K562 (cell line): ENCODE measurements around the gene SAMD11. TPM values are rescaled to one million over a fixed set of nuclear protein-coding genes. Genes with fewer than 3 reads are reported as not detected.

Experiments
- ATAC-seq: fragments of 200-7000 bp; cut with Tn5 transposase; 3 replicates; pipeline ENCODE4 v1.9.1; 2020; ENCODE audit warnings: moderate library complexity
- BruUV-seq: library from RNA; stranded (reverse); fragments of 400-500 nt; replicated peaks from 2 replicates; lab custom pipeline; 2021; lab: Mats Ljungman, UMichigan
- CTCF ChIA-PET: fragments of 300-600 bp; formaldehyde crosslinking; extraction: SDS; loops from one replicate; lab custom pipeline; 2021; ENCODE audit warnings: low intra/inter-chr PET ratio; lab: Yijun Ruan, JAX
- POLR2A ChIA-PET: fragments of 300-600, 350-650 bp; sonication (Branson Sonifier 250); formaldehyde crosslinking; extraction: SDS; loops from one replicate; lab custom pipeline; 2021; ENCODE audit warnings: antibody characterized with exemption, inconsistent platforms; lab: Yijun Ruan, JAX
- DNase-seq, 4 experiments: peaks; one replicate each; pipeline versions ENCODE4 v3.0.0 to v3.0.0-alpha.2; 2011 to 2018; ENCODE audit warnings: low spot score in 3 of 4, mixed read lengths in 3 of 4; ENCODE audit errors: extremely low read depth in 1 of 4
- FAIRE-seq: peaks from 2 replicates; lab custom pipeline; 2011; peaks lifted over from hg19 to GRCh38; lab: Jason Lieb, UNC
- H2AFZ ChIP-seq: 2 replicates; pipeline ENCODE4 v1.6.0; 2011; ENCODE audit warnings: low read depth, low read length, control low read depth, inconsistent platforms
- H3K27ac ChIP-seq: fragments of 200-600 bp; 3 replicates; pipeline ENCODE4 v1.8.0; 2011; ENCODE audit warnings: low read depth, mild to moderate bottlenecking, control low read depth, inconsistent platforms, low read length, moderate library complexity, mixed read lengths; ENCODE audit errors: extremely low read depth
- H3K27me3 ChIP-seq, 2 experiments: fragments of 300-600 bp in 1 of 2; 2 replicates in 1 of 2; 3 replicates in 1 of 2; pipeline versions ENCODE4 v1.6.0 to v1.8.0; 2011; ENCODE audit warnings: inconsistent platforms in 2 of 2, low read length in 2 of 2, mild to moderate bottlenecking in 1 of 2, mixed read lengths in 1 of 2, moderate library complexity in 1 of 2; ENCODE audit not compliant: control insufficient read depth in 2 of 2, insufficient read depth in 2 of 2
- H3K36me3 ChIP-seq: fragments of 300-600 bp; 3 replicates; pipeline ENCODE4 v1.8.0; 2011; ENCODE audit warnings: mild to moderate bottlenecking, low read length, inconsistent platforms; ENCODE audit not compliant: control insufficient read depth, insufficient read depth
- H3K4me1 ChIP-seq, 2 experiments: fragments of 200-600 bp in 1 of 2; replicated peaks in 1 of 2; 2 replicates in 1 of 2; 3 replicates in 1 of 2; pipeline versions ENCODE4 v1.5.1 to v1.8.0; 2011; ENCODE audit warnings: inconsistent platforms in 2 of 2, low read length in 2 of 2, mild to moderate bottlenecking in 1 of 2, mixed read lengths in 1 of 2, moderate library complexity in 1 of 2; ENCODE audit not compliant: control insufficient read depth in 2 of 2, insufficient read depth in 2 of 2
- H3K4me2 ChIP-seq: 2 replicates; pipeline ENCODE4 v1.6.1; 2011; ENCODE audit warnings: low read length, control low read depth, inconsistent platforms, mixed read lengths; ENCODE audit not compliant: insufficient read depth
- H3K4me3 ChIP-seq: fragments of 200-600 bp; sonication (generic), shearing (Covaris generic); 2 replicates; pipeline ENCODE4 v1.5.1; 2016; ENCODE audit warnings: control low read depth, inconsistent platforms
- H3K79me2 ChIP-seq: fragments of 200-600 bp; 3 replicates; pipeline ENCODE4 v1.8.0; 2011; ENCODE audit warnings: low read length, inconsistent platforms; ENCODE audit not compliant: control insufficient read depth, insufficient read depth
- H3K9ac ChIP-seq, 2 experiments: 2 replicates each; pipeline versions ENCODE4 v1.6.0 to v1.6.1; 2011; ENCODE audit warnings: low read depth in 2 of 2, low read length in 2 of 2, control low read depth in 1 of 2, inconsistent platforms in 1 of 2, mild to moderate bottlenecking in 1 of 2, mixed read lengths in 1 of 2; ENCODE audit not compliant: insufficient read depth in 1 of 2
- H3K9me1 ChIP-seq: one replicate; pipeline ENCODE4 v1.6.0; 2011; ENCODE audit warnings: inconsistent platforms, mild to moderate bottlenecking, low read length, moderate library complexity; ENCODE audit not compliant: control insufficient read depth, insufficient read depth
- H3K9me3 ChIP-seq: replicated peaks from 2 replicates; pipeline ENCODE4 v1.5.1; 2011; ENCODE audit warnings: low read depth, low read length, inconsistent platforms; ENCODE audit not compliant: control insufficient read depth, insufficient read depth
- H4K20me1 ChIP-seq: replicated peaks from 2 replicates; pipeline ENCODE4 v1.6.1; 2011; ENCODE audit warnings: low read length, inconsistent platforms, mixed read lengths; ENCODE audit not compliant: control insufficient read depth, insufficient read depth
- TRIM24 ChIP-seq, 2 experiments: fragments of 450-650 bp; IDR thresholded peaks; 2 replicates each; pipeline ENCODE4 v1.6.1; 2016
- UBTF ChIP-seq, 2 experiments: IDR thresholded peaks; 2 replicates each; pipeline ENCODE4 v1.6.1; 2012; ENCODE audit warnings: improper control_type of control experiment in 2 of 2, low read depth in 2 of 2, low read length in 2 of 2, borderline replicate concordance in 1 of 2
- ZBTB49 ChIP-seq: sonication (generic); formaldehyde crosslinking; IDR thresholded peaks from 2 replicates; pipeline ENCODE4 v1.8.0; 2022; ENCODE audit warnings: missing genetic modification reagents, mild to moderate bottlenecking, borderline replicate concordance
- ZNF589 ChIP-seq: fragments of 200-800 bp; sonication (Bioruptor generic); IDR thresholded peaks from 2 replicates; pipeline ENCODE4 v1.6.1; 2016; ENCODE audit warnings: low read depth, missing genetic modification characterization, missing compliant biosample characterization
- WGBS: fragments of 100-300 bp; shearing (Covaris generic); methylation state at CpG from one replicate; pipeline ENCODE4 v1.1.6; 2016; ENCODE audit warnings: low coverage, mixed read lengths; ENCODE audit not compliant: insufficient coverage; ENCODE audit errors: missing lambda C conversion rate; 5-methylcytosine and 5-hydroxymethylcytosine counted together
- in situ Hi-C: fragments of 300-500 bp; cut with MboI; formaldehyde crosslinking; loops from 4 replicates; pipeline ENCODE4 v1.15.0; 2018; ENCODE audit warnings: inconsistent platforms, mixed read lengths
- intact Hi-C: fragments of 100-400 bp; cut with micrococcal nuclease; formaldehyde crosslinking; loops from 2 replicates; pipeline ENCODE4 v1.14.2; 2022
- polyA plus RNA-seq, 8 experiments: library from polyadenylated mRNA; depleted of rRNA in 4 of 8; stranded (reverse) in 5 of 8; unstranded in 3 of 8; fragments of >200 nt; fragmentation: Nextera tagmentation in 2 of 8; fragmentation: Illumina TruSeq in 1 of 8; extraction: Ambion mirVana in 2 of 8; extraction: Trizol in 1 of 8; gene quantifications; 2 replicates each; pipeline versions ENCODE4 v1.2.1 to v1.2.3, GENCODE V29; 2011 to 2014; ENCODE audit warnings: inconsistent platforms in 1 of 8, missing spikeins in 1 of 8
- total RNA-seq, 7 experiments: library from RNA; depleted of rRNA in 6 of 7; stranded (reverse); fragments of >200 nt in 6 of 7; fragmentation: Illumina TruSeq in 2 of 7; extraction: Trizol in 2 of 7; gene quantifications; 2 replicates each; pipeline versions ENCODE4 v1.2.1 to v1.2.3, GENCODE V29; 2011 to 2021; ENCODE audit warnings: low replicate concordance in 1 of 7

The SAMD11 gene
- total and polyA plus RNA-seq, 9 of the 15 experiments (the other 6 are each of a cell fraction or from before 2014, with no cell fraction given), result 0.07 to 0.82 (median 0.11) TPM; not detected in 2

GRCh38 chr1:930633-931138 is 7.0 kb downstream of the SAMD11 start:
- POLR2A ChIA-PET, result interaction anchor here (0.8 to 3.1 kb wide), 3 partner anchors 8 to 11 kb away, joined by 3 to 11 read pairs (median 4); no protein-coding TSS in a partner anchor
- in situ Hi-C loops, result no loop called here
- ATAC-seq (peak; percentile 18), DNase-seq (no peak), FAIRE-seq (no peak)
- Histone ChIP-seq H3K4me3 (no peak overlapping the region), H2AFZ (no peak overlapping the region), H3K4me2 (no peak overlapping the region), H3K36me3 (no peaks in the 10 kb centered on the region), H3K9ac (peak overlapping the region in 1 of 2 experiments; percentile 31; a peak in 1 of 4 replicates), H3K27ac (no peak overlapping the region), H3K79me2 (no peaks in the 10 kb centered on the region), H3K9me1 (no peaks in the 10 kb centered on the region), H3K9me3 (no peaks in the 10 kb centered on the region), H3K27me3 (peaks cover 43 to 80% of the 10 kb centered on the region in 2 experiments; a peak in 4 of 5 replicates), H4K20me1 (peaks cover 39% of the 10 kb centered on the region), H3K4me1 (peaks cover 0 to 74% of the 10 kb centered on the region in 2 experiments; a peak in 3 of 5 replicates)
- CTCF ChIA-PET, result no interaction called here
- WGBS, result 8% methylated on average over 15 of the region's 18 CpGs
- no peak for TF ChIP-seq ZBTB49 (CRISPR knock-in tag)
- no peak for TF ChIP-seq ZNF589 (CRISPR knock-in tag)
- no peak for TF ChIP-seq TRIM24 (IDR thresholded peaks at IDR 0.05)
- TF ChIP-seq UBTF (IDR thresholded peaks at IDR 0.05; ENCODE audit: borderline replicate concordance in 1 of 2, low read depth in 2 of 2, low read length in 2 of 2), result 0 out of 4 replicates have a peak, but pooled peaks of 1 of the 2 experiments have one; percentile 24
- intact Hi-C loops, result no loop called here
- BruUV-seq, result no TSS peak
